Tibial nerve (tissue), 3 donors: ENCODE measurements around the gene FGF18.

Source experiments
- POLR2A ChIP-seq, 2 donors: fragments of 450-650 bp; IDR thresholded peaks; one replicate each; pipeline ENCODE4 v1.6.1; 2017; ENCODE audit warnings: antibody characterized with exemption in 2 of 2, mild to moderate bottlenecking in 2 of 2, moderate library complexity in 2 of 2
- TF ChIP-seq, protein P1 (sequence below), 5 experiments: fragments of 200-600 bp in 3 of 5; fragments of 450-650 bp in 2 of 5; sonication (generic) in 3 of 5; IDR thresholded peaks; one replicate each; pipeline ENCODE4 v1.5.1; 2016 to 2019; ENCODE audit warnings: antibody characterized with exemption in 5 of 5, mild to moderate bottlenecking in 3 of 5, moderate library complexity in 2 of 5

DNA sequence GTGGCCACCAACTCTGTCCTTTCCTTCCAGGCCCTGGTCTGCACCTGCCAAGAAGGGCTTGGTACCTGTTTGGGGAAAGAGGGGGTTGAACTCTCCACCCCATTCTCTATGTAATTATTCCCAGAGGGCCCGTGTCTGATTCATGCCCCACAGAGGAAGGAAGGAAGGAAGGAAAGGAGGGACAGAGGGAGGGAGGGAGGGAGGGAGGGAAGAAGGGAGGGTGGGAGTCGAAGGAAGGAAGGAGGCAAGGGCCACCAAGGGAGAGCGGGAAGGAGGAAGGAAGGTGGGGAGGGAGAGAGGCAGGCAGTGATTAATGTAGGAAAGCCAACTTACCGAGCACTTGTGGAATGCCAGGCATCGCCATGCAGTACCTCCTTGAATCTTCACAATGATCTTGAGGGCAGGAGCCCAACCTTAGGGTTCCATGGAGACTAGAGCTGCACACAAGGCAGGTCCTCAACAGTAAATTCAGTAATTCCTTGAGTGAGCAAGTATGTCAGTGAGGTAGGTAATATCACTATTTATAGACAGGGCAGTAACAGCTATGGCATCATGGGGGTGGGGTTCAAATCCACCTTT, 75.8 kb downstream of the FGF18 start:
- TF ChIP-seq, protein P1, sequence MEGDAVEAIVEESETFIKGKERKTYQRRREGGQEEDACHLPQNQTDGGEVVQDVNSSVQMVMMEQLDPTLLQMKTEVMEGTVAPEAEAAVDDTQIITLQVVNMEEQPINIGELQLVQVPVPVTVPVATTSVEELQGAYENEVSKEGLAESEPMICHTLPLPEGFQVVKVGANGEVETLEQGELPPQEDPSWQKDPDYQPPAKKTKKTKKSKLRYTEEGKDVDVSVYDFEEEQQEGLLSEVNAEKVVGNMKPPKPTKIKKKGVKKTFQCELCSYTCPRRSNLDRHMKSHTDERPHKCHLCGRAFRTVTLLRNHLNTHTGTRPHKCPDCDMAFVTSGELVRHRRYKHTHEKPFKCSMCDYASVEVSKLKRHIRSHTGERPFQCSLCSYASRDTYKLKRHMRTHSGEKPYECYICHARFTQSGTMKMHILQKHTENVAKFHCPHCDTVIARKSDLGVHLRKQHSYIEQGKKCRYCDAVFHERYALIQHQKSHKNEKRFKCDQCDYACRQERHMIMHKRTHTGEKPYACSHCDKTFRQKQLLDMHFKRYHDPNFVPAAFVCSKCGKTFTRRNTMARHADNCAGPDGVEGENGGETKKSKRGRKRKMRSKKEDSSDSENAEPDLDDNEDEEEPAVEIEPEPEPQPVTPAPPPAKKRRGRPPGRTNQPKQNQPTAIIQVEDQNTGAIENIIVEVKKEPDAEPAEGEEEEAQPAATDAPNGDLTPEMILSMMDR (IDR thresholded peaks at IDR 0.05) = no peak
- TF ChIP-seq POLR2A (IDR thresholded peaks at IDR 0.05) = no peak
